Cardiac fibroblast (primary cell): ENCODE measurements around the gene GPAM.

Source experiments
- DNase-seq, 2 donors: peaks; one replicate each; pipeline versions ENCODE4 v3.0.0 to v3.0.0-alpha.2; 2010; ENCODE audit warnings: low read depth in 2 of 2
- H3K4me3 ChIP-seq, 2 donors: replicated peaks in 1 of 2; 1 replicate in 1 of 2; 2 replicates in 1 of 2; pipeline ENCODE4 v1.5.1; 2011; ENCODE audit warnings: low read depth in 2 of 2, low read length in 2 of 2, mild to moderate bottlenecking in 2 of 2, moderate library complexity in 1 of 2
- TF ChIP-seq, protein P1 (sequence below): IDR thresholded peaks from one replicate; pipeline ENCODE4 v1.5.1; 2011; ENCODE audit warnings: low read depth, mild to moderate bottlenecking, low read length, inconsistent platforms

Gene GPAM

DNA sequence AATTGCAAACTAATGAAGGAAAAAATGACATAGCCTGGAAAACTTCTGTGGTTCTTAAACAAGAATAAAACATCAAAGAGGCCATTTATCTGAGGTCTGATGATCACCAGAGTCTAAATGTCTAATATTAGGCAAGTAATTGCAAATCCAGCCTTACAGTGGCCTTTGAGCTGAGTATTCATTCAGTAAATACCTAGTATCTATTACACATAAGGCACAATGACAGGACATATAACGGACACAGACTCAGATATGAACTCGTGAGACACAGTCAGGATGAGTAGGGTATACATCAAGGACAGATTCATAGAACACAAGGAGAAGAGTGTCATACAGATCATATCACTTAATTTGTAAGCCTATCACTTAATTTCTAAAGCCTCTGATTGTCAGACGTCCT, 16.8 kb downstream of the GPAM start:
- H3K4me3 ChIP-seq = no peak overlapping the region
- no peak for DNase-seq
- TF ChIP-seq, protein P1, sequence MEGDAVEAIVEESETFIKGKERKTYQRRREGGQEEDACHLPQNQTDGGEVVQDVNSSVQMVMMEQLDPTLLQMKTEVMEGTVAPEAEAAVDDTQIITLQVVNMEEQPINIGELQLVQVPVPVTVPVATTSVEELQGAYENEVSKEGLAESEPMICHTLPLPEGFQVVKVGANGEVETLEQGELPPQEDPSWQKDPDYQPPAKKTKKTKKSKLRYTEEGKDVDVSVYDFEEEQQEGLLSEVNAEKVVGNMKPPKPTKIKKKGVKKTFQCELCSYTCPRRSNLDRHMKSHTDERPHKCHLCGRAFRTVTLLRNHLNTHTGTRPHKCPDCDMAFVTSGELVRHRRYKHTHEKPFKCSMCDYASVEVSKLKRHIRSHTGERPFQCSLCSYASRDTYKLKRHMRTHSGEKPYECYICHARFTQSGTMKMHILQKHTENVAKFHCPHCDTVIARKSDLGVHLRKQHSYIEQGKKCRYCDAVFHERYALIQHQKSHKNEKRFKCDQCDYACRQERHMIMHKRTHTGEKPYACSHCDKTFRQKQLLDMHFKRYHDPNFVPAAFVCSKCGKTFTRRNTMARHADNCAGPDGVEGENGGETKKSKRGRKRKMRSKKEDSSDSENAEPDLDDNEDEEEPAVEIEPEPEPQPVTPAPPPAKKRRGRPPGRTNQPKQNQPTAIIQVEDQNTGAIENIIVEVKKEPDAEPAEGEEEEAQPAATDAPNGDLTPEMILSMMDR = no peak

DNA sequence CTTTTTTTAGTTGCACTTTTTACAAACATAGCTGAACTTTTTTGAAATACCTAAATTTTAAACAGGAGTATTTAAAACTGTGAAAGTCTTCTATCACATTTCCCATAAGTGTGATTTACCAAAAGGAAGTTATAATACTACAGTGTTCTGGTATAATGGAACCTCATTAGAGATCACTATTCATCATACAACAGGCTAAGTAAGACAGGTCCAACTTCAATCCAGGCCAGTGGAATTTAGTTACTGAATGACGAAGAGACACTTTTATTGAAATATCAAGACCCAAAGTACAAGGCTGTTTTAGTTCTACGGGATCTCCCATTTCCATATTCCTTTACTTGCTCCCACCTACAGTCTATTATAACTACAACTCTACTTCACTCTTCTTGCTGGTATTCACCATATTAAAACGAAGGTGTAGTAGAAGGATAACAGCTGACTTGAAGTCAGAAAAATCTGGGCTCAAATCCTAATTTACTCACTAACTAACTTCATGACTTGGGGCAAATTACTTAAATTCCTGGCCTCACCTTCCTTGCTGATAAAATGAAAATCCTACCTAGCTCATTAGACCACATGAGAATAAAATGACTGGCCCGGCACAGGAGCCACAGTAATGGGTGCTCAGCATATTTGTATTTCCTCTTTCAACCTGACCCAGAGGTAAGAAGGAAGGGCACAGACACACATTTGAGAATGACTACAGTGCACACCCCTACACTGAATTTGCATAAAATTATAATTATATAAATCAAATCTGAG, 21.6 kb downstream of the GPAM start:
- TF ChIP-seq, protein P1 = no peak
- no peak for DNase-seq
- no peak overlapping the region for H3K4me3 ChIP-seq

DNA sequence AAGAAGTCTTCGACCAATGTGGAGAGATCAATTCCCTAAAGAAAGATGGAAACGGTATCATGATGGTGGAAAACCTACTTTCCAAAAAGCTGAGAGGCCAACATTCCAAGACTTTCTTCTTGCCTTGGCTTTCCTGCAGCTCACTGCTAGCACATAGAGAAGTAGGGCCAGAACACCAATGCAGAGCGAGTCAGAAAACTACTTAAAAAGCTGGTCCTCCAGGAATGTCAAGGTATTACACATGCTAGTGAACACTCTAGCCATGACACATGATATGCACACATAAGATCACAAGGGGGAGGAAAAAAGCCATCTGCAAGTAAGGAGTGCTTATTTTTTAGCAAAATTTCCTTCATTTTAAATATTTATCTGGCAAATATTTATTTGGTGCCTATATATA, 22.7 kb downstream of the GPAM start:
- peak in 1 of 2 donors; percentile 7 for DNase-seq
- TF ChIP-seq, protein P1 = no peak
- H3K4me3 ChIP-seq = no peak overlapping the region

DNA sequence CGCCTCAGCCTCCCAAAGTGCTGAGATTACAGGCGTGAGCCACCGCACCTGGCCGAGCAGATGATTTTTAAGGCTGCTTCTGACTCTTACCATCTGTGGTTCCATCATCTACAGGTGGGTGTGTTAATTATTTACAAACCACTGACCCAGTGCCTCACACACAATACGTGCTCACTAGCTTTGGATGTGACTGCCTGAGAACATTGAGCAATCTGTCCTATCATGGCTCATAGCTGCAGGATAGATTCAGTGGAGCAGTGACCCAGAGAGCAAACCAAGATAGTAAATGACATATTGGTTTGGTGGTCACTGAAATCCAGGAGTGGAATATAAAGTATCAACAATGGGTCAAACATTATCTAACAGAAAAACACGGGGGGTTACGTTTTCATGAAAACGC, 24.1 kb downstream of the GPAM start:
- H3K4me3 ChIP-seq = no peak overlapping the region
- TF ChIP-seq, protein P1 = no peak
- no peak for DNase-seq

DNA sequence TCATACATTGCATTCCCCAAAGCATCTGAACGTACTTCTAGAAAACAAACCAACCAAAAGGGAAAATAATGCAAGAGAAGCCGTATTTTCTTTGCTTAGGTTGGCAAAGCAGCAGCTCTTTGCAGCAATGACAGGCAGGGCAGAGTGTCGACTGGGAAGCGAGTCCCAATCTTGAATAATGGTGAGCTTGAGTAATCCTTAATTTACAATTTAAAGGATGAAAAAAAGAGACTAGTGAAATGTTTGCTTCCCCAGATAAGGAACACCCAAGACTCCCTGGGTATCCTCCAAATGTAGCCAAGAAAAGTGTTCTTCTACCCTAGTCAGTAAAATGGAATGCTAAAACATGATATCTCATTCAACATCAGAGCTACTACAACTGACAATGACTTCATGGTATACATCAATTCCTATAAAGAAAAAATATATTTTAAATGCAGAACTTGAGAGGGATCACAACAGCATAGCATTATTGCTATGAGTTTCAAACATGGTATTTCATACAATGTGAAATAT, 32.0 kb downstream of the GPAM start:
- no peak for DNase-seq
- H3K4me3 ChIP-seq = no peak overlapping the region
- TF ChIP-seq, protein P1 = no peak

DNA sequence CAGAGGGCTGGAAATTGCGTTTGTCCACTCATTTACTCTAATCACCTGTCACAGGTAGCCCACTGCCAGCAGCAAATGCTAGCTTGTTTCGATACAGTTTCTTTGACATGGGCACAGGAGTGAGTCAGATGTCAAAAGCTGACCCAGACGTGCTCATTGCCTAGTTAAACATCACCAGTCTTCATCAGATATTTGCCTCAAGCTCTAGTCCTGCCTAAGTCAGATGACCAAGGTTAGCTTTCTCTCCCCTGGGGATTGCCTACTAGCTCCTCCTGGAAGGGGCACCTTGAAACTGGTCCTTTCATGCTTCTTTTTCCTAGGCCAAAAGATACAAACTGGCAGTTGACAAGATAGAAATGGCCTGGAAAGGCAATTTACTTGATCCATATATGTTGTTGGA, 35.2 kb downstream of the GPAM start:
- H3K4me3 ChIP-seq = no peak overlapping the region
- TF ChIP-seq, protein P1 = no peak
- no peak for DNase-seq
